DMS53 treated with DMSO at 0.1 percent for 48 hours (cell line): ENCODE measurements around the gene ZNF155.

Experiments
- DNase-seq: peaks from one replicate; lab custom pipeline; 2025; ENCODE audit not compliant: unreplicated experiment; lab: John Stamatoyannopoulos, UW

The ZNF155 gene

GRCh38 chr19:44003461-44004009 lies 19.5 kb downstream of the ZNF155 start:
- no peak for DNase-seq

- DNase-seq = no peak
Observed at GRCh38 chr19:44005973-44006372, 22.0 kb downstream of the ZNF155 start.

GRCh38 chr19:44007473-44007872 lies 23.5 kb downstream of the ZNF155 start:
- DNase-seq = no peak

GRCh38 chr19:44010468-44010867 lies 26.5 kb downstream of the ZNF155 start:
- no peak for DNase-seq

- no peak for DNase-seq
Observed at GRCh38 chr19:44019498-44019897, 35.5 kb downstream of the ZNF155 start.

- DNase-seq = no peak
Observed at GRCh38 chr19:44021221-44021620, 37.2 kb downstream of the ZNF155 start.

GRCh38 chr19:44024900-44025216 lies 40.9 kb downstream of the ZNF155 start:
- no peak for DNase-seq

GRCh38 chr19:44025217-44025936 lies 41.4 kb downstream of the ZNF155 start, which contains the start of gene ZNF222:
ZNF222 (plus strand) TSS chr19:44025379; CDS start chr19:44025437, 58 bp downstream.
- DNase-seq = peak; percentile 68

GRCh38 chr19:44026622-44027021 lies 42.6 kb downstream of the ZNF155 start:
- DNase-seq = no peak

- DNase-seq = no peak
Observed at GRCh38 chr19:44032001-44032610, 48.1 kb downstream of the ZNF155 start.

- DNase-seq = no peak
Observed at GRCh38 chr19:44042147-44042546, 58.2 kb downstream of the ZNF155 start.
